HG03103 (cell line): Measurements from ENCODE around the gene ALKBH5.

Source experiments
- ATAC-seq: cut with Tn5 transposase; IDR thresholded peaks from one replicate; pipeline ENCODE4 v1.9.1; 2021; ENCODE audit warnings: low read depth; ENCODE audit not compliant: unreplicated experiment

ALKBH5 gene

DNA sequence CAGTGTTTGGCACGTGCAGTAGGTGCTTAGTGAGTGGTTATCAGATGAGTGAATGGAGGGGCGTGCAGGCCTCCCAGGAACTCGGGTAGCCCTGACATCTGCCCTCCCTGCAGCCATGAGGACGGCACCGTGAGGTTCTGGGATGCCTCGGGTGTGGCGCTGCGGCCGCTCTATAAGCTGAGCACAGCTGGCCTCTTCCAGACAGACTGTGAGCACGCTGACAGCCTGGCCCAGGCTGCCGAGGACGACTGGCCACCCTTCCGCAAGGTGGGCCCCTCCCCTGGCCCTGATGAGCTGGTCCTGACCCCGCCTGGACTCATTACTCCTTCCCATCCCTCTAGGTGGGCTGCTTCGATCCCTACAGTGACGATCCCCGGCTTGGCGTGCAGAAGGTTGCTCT is 52.9 kb downstream of the ALKBH5 start:
- no peak for ATAC-seq

GRCh38 chr17:18237461-18237860 is 53.8 kb downstream of the ALKBH5 start:
- ATAC-seq = no peak

GRCh38 chr17:18238299-18238698 is 54.7 kb downstream of the ALKBH5 start:
- no peak for ATAC-seq

DNA sequence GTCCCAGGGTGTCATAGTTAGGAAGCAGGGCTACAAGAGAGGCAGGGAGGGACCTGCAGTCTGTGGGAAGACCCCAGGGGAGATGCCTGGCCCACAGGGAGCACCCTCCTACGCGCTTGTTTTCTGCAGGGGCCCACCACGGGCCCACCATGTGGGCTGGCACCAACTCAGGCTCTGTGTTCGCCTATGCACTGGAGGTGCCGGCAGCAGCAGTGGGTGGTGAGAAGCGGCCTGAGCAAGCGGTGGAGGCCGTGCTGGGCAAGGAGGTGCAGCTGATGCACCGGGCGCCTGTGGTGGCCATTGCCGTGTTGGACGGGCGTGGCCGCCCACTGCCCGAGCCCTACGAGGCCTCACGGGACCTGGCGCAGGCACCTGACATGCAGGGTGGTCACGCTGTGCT is 56.8 kb downstream of the ALKBH5 start:
- no peak for ATAC-seq

- no peak for ATAC-seq
Observed at GRCh38 chr17:18241229-18241871, 57.7 kb downstream of the ALKBH5 start.

GRCh38 chr17:18245038-18245776 is 61.6 kb downstream of the ALKBH5 start:
- ATAC-seq = no peak

GRCh38 chr17:18246109-18246725 is 62.6 kb downstream of the ALKBH5 start:
- ATAC-seq = no peak

GRCh38 chr17:18246880-18247612 is 63.4 kb downstream of the ALKBH5 start:
- ATAC-seq = no peak

DNA sequence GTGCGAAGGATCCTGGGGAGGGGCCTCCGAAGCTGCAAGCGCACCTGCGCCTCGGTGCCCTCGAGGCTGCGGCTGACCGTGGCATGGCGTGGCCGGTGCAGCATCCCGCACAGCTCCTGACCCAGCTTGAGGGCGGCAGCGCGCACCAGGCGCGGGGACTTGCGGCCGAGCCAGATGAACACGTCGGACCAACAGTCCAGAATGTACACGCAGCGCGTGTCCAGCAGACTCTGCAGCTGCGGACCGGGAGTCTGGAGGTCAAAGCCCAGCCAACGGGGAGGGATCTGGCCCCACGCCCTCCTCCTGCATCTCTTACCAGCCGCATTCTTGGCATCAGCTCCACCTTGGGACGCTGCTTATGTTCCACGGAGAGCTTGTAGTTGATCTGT is 64.0 kb downstream of the ALKBH5 start:
- no peak for ATAC-seq

DNA sequence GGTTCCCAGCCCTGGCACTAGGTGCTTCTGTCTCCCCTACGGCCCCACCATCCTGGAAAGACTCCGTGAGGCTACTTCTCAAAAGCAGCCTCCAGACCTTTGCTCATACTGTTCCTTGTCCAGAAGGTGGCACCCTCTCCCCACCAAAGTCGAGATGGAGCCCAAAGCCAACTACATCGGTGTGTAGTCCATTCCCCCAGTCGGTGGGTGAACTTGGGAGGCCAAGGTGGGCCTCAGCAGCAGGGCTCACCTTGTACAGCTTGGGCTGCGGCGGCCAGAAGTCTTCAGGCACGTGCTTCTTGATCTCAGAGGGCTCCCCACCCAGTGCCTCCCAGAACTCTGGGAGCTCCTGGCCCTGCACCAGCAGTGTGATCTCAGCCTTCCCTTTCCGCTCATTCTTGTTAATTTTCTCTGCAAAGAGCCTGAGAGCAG is 64.7 kb downstream of the ALKBH5 start:
- no peak for ATAC-seq

- ATAC-seq = no peak
Observed at GRCh38 chr17:18248811-18249210, 65.2 kb downstream of the ALKBH5 start.

DNA sequence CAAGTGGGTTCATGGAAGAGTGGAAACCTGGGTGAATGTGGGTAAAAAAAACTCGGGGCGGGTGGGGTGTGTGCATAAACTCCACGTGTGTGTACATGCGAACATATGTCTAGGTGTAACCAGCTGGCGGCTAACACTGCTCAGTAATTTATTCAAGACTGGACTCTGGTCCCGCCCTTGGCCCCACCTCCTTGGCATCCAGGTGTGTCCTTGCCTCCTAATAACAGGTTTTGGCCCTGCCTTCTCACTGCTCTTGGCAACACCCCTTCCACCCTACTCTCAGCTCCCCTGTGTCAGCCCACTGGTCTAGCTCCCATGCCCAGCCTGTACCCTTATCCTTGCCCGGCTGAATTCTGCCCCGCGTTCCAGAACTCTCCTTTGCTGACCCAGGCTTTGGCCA is 66.6 kb downstream of the ALKBH5 start:
- ATAC-seq = no peak

DNA sequence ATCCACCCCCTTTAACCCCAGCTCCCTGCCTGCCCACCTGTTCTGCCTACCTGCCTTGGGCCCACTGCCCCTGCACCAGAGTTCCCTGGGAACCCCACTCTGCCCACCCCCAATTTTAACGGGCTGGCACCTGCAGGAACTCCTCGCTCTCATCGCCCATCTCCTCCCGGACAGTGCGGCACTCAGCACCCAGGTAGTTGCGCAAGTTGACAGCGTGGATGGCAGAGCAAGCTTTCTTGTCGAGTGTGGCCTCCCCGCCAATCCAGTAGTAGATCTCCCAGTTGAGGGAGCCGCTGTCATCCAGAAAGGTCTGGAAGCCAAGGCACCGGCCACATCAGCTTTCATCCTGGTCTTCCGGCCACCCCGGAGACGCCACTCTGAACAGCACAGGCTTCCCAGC is 67.1 kb downstream of the ALKBH5 start:
- ATAC-seq = no peak

- no peak for ATAC-seq
Observed at GRCh38 chr17:18251204-18251603, 67.6 kb downstream of the ALKBH5 start.

DNA sequence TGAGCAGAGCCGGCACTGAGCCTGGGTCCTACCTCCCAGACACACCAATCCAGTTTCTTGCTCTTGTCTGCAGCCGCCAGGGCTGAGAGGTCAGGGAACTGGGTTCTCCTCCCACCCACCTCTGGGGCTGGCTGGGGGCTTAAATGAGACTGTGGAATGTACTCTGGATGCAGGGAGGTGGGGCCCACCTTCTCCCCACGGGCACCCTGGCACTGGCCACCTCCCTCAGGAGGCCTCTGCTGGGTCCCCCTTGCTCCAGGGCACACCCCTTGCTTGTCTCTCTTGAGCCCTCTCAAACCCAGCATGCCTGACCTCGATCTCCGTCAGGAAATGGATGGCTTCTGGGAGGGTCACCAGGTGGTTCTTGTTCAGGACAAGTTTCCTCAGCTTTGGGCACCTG is 68.5 kb downstream of the ALKBH5 start:
- no peak for ATAC-seq

- ATAC-seq = no peak
Observed at GRCh38 chr17:18253187-18253884, 69.7 kb downstream of the ALKBH5 start.

GRCh38 chr17:18253947-18254821 is 70.6 kb downstream of the ALKBH5 start:
- no peak for ATAC-seq

DNA sequence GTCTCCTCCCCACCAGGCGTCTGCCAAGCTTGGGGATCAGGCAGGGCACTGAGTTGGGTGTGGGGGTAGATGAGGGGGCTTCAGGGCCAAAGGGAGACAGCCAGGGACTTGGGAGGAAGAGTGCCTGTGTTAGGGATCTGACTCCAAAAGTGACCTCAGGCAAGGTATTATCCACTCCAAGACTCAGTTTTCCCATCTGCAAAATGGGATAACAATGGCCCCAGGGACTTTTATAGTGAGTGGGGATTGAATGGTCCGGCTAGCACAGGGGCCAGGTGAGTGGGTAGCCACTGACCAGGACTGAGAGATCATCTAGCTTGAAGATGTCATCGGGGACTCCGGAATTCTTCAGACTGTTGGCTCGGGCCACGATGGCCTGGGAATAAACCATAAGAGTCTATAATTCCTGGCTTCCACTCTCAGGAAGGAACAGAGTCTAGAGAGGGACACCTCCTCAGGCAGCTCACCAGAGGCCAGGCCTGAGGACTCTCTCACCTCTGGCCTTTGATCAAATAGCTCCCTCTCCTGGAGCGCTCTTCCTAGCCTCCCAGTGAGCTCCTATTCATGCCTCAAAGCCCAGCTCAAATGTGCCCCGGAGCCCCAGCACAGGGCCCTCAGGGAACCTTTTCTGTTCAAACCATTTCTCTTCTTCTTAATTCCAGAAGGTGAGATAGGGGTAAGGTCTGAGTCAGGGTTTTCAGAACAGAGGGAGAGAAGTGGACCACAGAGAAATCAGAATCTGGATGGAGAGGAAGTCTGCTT is 71.4 kb downstream of the ALKBH5 start:
- ATAC-seq = no peak

GRCh38 chr17:18256351-18256750 is 72.7 kb downstream of the ALKBH5 start:
- ATAC-seq = no peak
